Right cardiac atrium (tissue), 5 donors: ENCODE results near the gene GLE1. TPM values are rescaled to one million over a fixed set of nuclear protein-coding genes. Genes with fewer than 3 reads are reported as not detected.

Experiments
- ATAC-seq, 2 donors: fragments of 200-7000 bp; cut with Tn5 transposase; one replicate each; pipeline versions ENCODE4 v1.8.0 to v1.9.1; 2020; ENCODE audit warnings: moderate library complexity in 2 of 2, mild to moderate bottlenecking in 1 of 2
- DNase-seq, 3 donors: peaks; one replicate each; pipeline ENCODE4 v3.0.0-alpha.2; 2020
- H3K27ac ChIP-seq: one replicate; pipeline ENCODE4 v1.5.1; 2013; ENCODE audit warnings: mild to moderate bottlenecking, low read length, control low read depth, moderate library complexity
- H3K27me3 ChIP-seq: one replicate; pipeline ENCODE4 v1.6.1; 2013; ENCODE audit not compliant: control insufficient read depth, insufficient read depth
- H3K4me1 ChIP-seq: one replicate; pipeline ENCODE4 v1.6.1; 2013; ENCODE audit warnings: low read length; ENCODE audit not compliant: control insufficient read depth, insufficient read depth
- H3K4me3 ChIP-seq: one replicate; pipeline ENCODE4 v1.5.1; 2013; ENCODE audit warnings: low read length, control low read depth
- H3K9me3 ChIP-seq: one replicate; pipeline ENCODE4 v1.6.1; 2013; ENCODE audit warnings: low read length; ENCODE audit not compliant: control insufficient read depth
- WGBS: extraction: QIAGEN DNeasy Blood & Tissue Kit; methylation state at CpG from one replicate; pipeline ENCODE4 v1.1.7; 2013; 5-methylcytosine and 5-hydroxymethylcytosine counted together
- intact Hi-C, 4 donors: fragments of 100-400 bp; cut with DNase I; formaldehyde crosslinking; loops; one replicate each; pipeline versions ENCODE4 v1.11.0 to v1.14.0; 2022 to 2023
- polyA plus RNA-seq: library from polyadenylated mRNA; stranded (reverse); fragments of 200-250 nt; gene quantifications from one replicate; pipeline ENCODE4 v1.2.3, GENCODE V29; 2013
- total RNA-seq, 4 donors: library from RNA; stranded (reverse); fragmentation: NEBNext Ultra II Directional; extraction: Animal tissue kit (Norgen Biotek cat#: 25700); gene quantifications; one replicate each; pipeline ENCODE4 v1.2.1, GENCODE V29; 2021
- donor health status: healthy with polysubstance abuse.
- donor health status: DM: no; HTN: yes; CAD: no.
- donor health status: DM: no; HTN: no; CAD: no.
- donor health status: DM: no; HTN: yes; CAD: no; lungs with severe emphysema.
- donor health status: DM: yes; HTN: yes; CAD: no.

Gene GLE1
- total and polyA plus RNA-seq, 5 donors, result 10.6 to 19.3 (median 17.3) TPM

DNA sequence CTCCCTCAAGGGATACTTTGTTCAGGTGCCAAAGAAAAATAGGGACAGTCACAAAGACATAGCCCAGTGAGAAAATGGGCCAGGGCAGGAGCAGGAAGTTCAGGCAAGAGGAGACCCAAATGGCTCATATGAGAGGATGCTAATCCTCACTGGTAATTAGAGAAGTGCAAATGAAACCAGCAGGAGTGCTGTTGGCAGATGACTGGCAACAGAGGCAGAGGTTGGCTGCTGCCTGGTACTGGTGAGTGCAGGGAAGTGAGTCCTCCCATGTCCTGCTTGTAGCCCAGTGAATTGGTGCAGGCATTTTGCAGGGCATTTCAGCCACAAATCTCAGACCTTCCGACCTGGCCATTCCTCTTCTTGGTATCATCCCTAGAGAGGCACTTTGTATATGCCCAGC is 25.3 kb upstream of the GLE1 start:
- Histone ChIP-seq H3K9me3 (no peaks in the 10 kb centered on the region), H3K4me1 (no peaks in the 10 kb centered on the region), H3K4me3 (no peak overlapping the region), H3K27ac (no peak overlapping the region), H3K27me3 (no peaks in the 10 kb centered on the region)
- WGBS, result 94% methylated on average over 1 of the region's 1 CpG
- intact Hi-C loops, result no loop called here
- DNase-seq, result no peak
- ATAC-seq, result no peak

DNA sequence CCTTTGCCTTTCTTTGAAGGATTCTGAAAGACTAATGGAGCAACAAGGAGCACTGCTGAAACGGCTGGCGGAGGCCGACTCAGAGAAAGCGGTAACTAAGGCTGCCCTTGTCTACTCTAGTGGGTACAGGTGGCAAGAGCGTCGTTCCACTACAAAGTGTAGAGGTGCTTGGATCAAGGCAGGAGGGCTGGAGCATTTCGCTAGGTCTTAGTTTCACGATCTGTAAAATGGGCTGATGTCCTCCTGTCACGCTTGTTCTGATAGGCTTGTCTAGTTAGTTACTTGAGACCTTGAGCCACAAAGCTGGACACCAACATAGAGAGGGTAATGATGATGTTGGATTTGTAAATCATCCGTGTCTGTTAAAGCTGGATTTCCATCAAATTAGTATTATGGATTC is 23.0 kb upstream of the GLE1 start:
- Histone ChIP-seq H3K9me3 (no peaks in the 10 kb centered on the region), H3K27ac (no peak overlapping the region), H3K4me3 (no peak overlapping the region), H3K27me3 (no peaks in the 10 kb centered on the region), H3K4me1 (no peaks in the 10 kb centered on the region)
- no peak for ATAC-seq
- intact Hi-C loops, result no loop called here
- 99% methylated on average over 10 of the region's 10 CpGs for WGBS
- no peak for DNase-seq

DNA sequence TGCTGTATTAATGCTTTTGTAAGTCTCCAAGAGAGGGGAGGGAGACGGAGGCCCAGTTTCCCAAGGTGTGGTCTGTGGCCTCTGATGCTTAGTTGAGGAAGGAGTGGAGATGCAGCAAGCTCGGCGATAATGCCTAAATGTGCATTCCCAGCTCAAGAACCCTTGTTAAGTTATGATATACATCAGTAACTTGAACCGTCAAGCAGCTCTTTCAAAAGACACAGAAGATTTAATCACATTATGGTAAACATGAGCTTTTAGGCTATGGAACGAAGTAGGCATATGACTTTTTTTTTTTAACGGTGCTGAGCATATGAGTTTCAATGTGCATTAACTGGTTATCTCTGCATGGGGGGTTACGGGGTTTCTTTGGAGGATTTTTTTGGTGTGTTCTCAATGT is 22.3 kb upstream of the GLE1 start:
- ATAC-seq, result no peak
- H3K27me3 ChIP-seq, result no peaks in the 10 kb centered on the region
- no peak for DNase-seq
- H3K9me3 ChIP-seq, result no peaks in the 10 kb centered on the region
- H3K4me3 ChIP-seq, result no peak overlapping the region
- no peaks in the 10 kb centered on the region for H3K4me1 ChIP-seq
- no peak overlapping the region for H3K27ac ChIP-seq
- intact Hi-C loops, result no loop called here
- 95% methylated on average over 7 of the region's 7 CpGs for WGBS

DNA sequence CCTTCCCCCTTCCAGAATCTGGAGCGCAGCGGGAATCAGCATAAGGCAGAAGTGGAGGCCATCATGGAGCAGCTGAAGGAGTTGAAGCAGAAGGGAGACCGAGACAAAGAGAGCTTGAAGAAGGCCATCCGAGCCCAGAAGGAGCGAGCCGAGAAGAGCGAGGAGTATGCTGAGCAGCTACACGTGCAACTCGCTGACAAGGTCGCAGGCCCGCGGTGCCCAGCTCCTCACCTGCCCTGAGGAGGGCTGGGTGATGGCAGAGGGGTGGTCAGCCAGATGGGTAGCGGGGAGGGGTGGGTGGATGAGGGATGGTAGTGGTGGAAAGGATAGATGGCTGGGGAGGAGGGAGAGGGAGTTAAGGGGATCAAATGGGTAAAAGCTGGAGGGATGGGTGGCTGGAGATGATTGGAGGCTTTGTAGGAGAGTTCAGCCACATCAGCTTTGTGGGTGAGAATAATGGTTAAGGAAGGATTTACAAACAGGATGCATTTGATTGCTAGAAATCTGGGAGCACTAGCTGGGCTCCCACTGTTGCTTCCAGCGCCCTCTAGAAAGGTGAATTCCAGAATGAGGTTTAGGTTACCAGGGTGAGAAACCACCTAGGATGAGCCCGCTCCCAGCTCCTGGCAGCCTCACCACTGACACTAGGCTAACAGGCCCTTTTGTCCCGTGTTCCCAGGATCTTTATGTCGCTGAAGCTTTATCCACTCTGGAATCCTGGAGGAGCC is 19.7 kb upstream of the GLE1 start:
- Histone ChIP-seq H3K4me1 (no peaks in the 10 kb centered on the region), H3K9me3 (no peaks in the 10 kb centered on the region), H3K27me3 (no peaks in the 10 kb centered on the region), H3K27ac (no peak overlapping the region), H3K4me3 (no peak overlapping the region)
- ATAC-seq, result no peak
- intact Hi-C loops, result no loop called here
- WGBS, result 96% methylated on average over 17 of the region's 17 CpGs
- no peak for DNase-seq

DNA sequence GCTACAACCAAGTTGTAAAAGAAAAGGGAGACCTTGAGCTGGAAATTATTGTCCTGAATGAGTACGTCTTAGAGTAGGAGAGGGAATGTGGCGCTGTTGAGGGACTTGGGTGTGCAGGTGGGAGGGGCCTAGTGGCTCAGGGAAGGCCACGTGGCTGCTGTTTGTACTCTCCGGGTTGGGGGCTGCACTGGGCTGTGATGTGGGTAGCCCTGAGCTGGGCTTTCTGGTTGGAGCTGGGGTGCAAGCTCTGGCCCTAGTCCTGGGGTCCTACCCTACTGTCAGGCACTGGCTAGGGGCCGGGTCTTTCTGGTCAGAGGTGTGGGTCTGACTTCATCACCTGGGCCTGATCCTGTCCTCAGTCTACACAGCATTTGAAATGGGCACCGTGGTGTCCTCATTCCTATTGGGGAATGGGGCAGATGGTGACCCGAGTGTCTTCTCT is 19.1 kb upstream of the GLE1 start:
- Histone ChIP-seq H3K4me1 (no peaks in the 10 kb centered on the region), H3K4me3 (no peak overlapping the region), H3K27ac (no peak overlapping the region), H3K27me3 (no peaks in the 10 kb centered on the region), H3K9me3 (no peaks in the 10 kb centered on the region)
- intact Hi-C loops, result no loop called here
- 85% methylated on average over 7 of the region's 7 CpGs for WGBS
- ATAC-seq, result no peak
- DNase-seq, result no peak

DNA sequence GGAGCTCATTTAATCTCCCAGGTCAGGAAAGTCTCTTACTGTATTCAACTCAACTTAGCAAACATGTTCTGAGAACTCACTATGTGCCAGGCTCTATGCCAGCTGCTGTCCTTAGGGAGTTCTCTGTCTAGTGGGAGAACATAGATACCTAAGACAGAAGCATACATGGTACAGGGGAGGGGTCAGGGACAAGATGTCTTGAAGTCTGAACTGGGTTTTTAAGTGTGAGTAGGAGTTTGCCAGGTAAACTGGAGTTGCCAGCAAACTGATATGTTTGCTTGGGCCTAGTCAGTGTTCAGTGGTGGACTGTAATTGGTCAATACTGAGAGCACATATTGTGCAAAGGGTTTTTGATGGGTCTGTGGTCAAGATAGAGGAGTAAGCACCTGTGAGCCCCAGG is 18.3 kb upstream of the GLE1 start:
- Histone ChIP-seq H3K27ac (no peak overlapping the region), H3K27me3 (no peaks in the 10 kb centered on the region), H3K4me1 (no peaks in the 10 kb centered on the region), H3K4me3 (no peak overlapping the region), H3K9me3 (no peaks in the 10 kb centered on the region)
- ATAC-seq (no peak), DNase-seq (no peak)
- intact Hi-C loops, result no loop called here

DNA sequence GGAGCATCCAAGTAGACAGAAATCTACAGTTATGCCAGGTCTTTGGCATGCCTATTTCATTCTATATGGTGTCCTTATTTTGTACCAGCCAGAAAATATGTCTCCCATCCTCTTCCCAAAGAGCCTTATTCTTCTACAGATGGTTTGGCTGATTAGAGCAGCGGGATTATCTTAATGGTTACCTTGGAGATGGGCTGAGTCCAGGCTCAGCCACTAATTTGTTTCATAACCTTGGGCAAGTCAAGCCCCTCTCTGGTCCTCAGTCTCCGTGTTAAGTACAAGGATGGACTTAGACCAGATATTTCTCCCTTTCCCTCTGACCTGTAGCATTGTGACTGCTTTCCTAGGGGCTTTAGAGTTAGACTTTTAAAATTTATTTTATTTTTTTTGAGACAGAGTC is 11.1 kb upstream of the GLE1 start:
- ATAC-seq (no peak), DNase-seq (no peak)
- WGBS, result 93% methylated on average over 2 of the region's 2 CpGs
- intact Hi-C loops, result no loop called here
- Histone ChIP-seq H3K9me3 (no peaks in the 10 kb centered on the region), H3K4me1 (no peaks in the 10 kb centered on the region), H3K27me3 (no peaks in the 10 kb centered on the region), H3K4me3 (no peak overlapping the region), H3K27ac (no peak overlapping the region)

DNA sequence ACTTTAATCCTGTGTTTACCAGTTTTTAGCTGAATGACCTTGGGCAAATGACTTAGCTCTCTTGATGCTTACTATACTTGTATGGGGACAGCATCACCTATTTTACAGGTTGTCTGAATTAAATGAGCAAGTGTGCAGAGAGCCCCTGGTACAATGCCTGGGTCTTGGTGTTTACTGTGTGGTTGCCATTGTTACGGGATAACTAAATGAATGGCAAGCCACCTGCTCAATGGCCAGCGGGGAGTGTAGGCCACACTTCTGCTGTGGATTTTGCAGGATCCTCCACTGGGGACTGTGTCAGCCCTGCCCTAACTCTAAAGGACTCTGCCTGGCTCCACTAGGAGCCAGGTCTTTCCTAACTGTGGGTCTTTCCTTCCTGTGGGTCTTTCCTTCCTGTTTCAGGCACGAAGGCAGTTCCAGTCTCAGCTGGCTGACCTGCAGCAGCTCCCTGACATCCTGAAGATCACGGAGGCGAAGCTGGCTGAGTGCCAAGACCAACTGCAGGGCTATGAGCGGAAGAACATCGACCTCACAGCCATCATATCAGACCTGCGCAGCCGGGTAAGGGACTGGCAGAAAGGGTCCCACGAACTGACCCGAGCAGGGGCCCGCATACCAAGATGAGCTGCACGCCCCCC is 10.3 kb upstream of the GLE1 start:
- 26% methylated on average over 13 of the region's 13 CpGs for WGBS
- intact Hi-C loops, result no loop called here
- ATAC-seq (peak; percentile 83 to 87), DNase-seq (peak; percentile 77 to 91 (median 88))
- no peaks in the 10 kb centered on the region for H3K27me3 ChIP-seq
- no peaks in the 10 kb centered on the region for H3K9me3 ChIP-seq
- H3K4me1 ChIP-seq, result no peaks in the 10 kb centered on the region
- peak overlapping the region; percentile 50 for H3K27ac ChIP-seq
- H3K4me3 ChIP-seq, result no peak overlapping the region

DNA sequence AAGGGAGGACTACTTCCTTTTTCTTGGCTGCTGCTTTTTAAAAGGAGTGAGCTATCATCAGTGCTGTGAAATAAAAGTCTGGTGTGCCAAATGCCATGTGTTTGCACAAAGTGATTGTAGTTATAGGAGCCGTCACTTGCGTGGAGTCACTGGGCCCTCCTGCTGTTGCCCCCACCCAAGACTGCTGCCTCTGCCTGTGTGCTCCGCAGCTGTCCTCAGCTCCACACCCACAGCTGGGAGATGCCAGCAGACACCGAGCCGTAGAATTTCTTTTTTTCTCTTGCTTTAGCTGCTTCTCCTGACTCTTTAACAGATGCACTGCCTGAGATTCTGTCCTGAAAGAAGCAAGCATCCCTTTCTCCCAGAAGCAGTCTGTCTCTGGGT is 9.8 kb upstream of the GLE1 start:
- Histone ChIP-seq H3K27me3 (no peaks in the 10 kb centered on the region), H3K9me3 (no peaks in the 10 kb centered on the region), H3K4me3 (no peak overlapping the region), H3K27ac (no peak overlapping the region), H3K4me1 (no peaks in the 10 kb centered on the region)
- intact Hi-C loops, result no loop called here
- 42% methylated on average over 5 of the region's 5 CpGs for WGBS
- DNase-seq (no peak), ATAC-seq (peak; percentile 47 to 49)

DNA sequence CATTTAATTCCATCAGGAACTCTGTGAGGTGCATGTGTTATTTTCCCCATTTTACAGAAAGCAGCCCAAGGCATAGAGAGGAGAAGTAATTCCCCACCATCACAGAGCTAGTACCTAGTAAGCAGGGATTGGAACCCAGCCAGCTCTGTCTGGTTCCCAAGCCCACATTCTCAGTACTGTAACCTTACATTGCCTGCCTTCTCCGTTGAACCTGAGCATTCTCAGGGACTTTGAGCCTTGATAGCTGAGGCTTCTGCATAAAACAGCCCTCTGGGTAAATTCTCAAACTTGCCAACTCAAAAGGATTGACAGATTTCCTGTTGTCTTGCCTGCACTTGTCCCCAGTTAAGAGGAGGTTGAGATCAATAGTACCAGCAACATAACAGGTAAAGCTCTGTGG is 9.2 kb upstream of the GLE1 start:
- 40% methylated on average over 1 of the region's 1 CpG for WGBS
- no peak overlapping the region for H3K4me3 ChIP-seq
- ATAC-seq (no peak), DNase-seq (no peak)
- intact Hi-C loops, result no loop called here
- H3K9me3 ChIP-seq, result no peaks in the 10 kb centered on the region
- no peak overlapping the region for H3K27ac ChIP-seq
- H3K4me1 ChIP-seq, result no peaks in the 10 kb centered on the region
- no peaks in the 10 kb centered on the region for H3K27me3 ChIP-seq

DNA sequence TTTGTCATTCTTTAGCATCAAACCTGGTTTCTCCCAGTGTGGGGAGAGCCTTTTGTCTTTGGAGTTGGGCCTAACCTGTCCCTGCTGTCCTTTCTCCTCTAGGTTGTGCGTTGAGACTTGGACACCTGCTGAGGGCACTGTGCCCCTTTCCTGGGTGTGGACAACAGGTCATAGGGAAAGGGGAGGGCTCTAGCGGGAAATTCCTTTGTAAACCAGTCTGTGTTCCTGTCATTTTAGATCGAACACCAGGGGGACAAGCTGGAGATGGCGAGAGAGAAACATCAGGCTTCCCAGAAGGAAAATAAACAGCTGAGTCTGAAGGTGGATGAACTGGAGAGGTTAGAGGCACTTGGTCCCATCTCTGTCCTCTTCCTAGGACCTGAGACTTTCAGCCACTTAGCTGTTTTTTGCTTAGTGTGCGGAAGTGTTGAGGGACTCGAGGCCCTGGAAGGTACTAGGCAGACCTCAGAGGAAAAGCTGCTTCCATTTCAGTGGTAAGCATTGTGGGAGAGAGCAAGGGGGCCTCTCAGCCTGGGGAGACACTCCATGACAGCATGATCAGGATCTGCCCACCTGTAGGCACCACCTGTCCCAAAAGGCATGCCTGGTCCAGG is 8.6 kb upstream of the GLE1 start:
- 82% methylated on average over 6 of the region's 6 CpGs for WGBS
- intact Hi-C loops, result no loop called here
- H3K4me3 ChIP-seq, result no peak overlapping the region
- no peaks in the 10 kb centered on the region for H3K4me1 ChIP-seq
- DNase-seq, result no peak
- ATAC-seq, result no peak
- H3K27me3 ChIP-seq, result no peaks in the 10 kb centered on the region
- no peak overlapping the region for H3K27ac ChIP-seq
- no peaks in the 10 kb centered on the region for H3K9me3 ChIP-seq
